ENCODE data around the gene CDY1B. TPM values are rescaled to one million over a fixed set of nuclear protein-coding genes. Genes with fewer than 3 reads are reported as not detected.
A peak's percentile ranks its signal among the peaks of the same experiment; 100 is the strongest.
"Not testable (repeated sequence)": the region's sequence is repeated elsewhere in the genome, so short reads cannot be mapped to it uniquely, and the experiment has no call there.

Gene CDY1B
- total RNA-seq, result not detected

GRCh38 chrY:24047919-24048318 is at the start of gene CDY1B:
Gene CDY1B, minus strand, starts transcription at chrY:24048019. Its CDS starts 331 bp downstream, at chrY:24047688.
- not testable (repeated sequence) for H3K4me1 ChIP-seq (ENCODE audit: control insufficient read depth in 1 of 2, low read depth in 2 of 2); H3K27ac ChIP-seq; H3K27me3 ChIP-seq (replicated peaks; ENCODE audit: insufficient read depth); H3K9me3 ChIP-seq; H3K4me3 ChIP-seq; H3K36me3 ChIP-seq; DNase-seq (ENCODE audit: low spot score); ATAC-seq (ENCODE audit: insufficient number of reproducible peaks, low FRiP score, low read depth)

GRCh38 chrY:24049525-24049924 is 1.7 kb upstream of the CDY1B start:
- not testable (repeated sequence) for H3K4me1 ChIP-seq (ENCODE audit: control insufficient read depth in 1 of 2, low read depth in 2 of 2); ATAC-seq (ENCODE audit: insufficient number of reproducible peaks, low FRiP score, low read depth); H3K27me3 ChIP-seq (replicated peaks; ENCODE audit: insufficient read depth); H3K27ac ChIP-seq; H3K4me3 ChIP-seq; H3K36me3 ChIP-seq; DNase-seq (ENCODE audit: low spot score); H3K9me3 ChIP-seq

GRCh38 chrY:24043209-24043608 is 4.6 kb downstream of the CDY1B start:
- H3K4me3 ChIP-seq; DNase-seq (ENCODE audit: low spot score); H3K27ac ChIP-seq; H3K27me3 ChIP-seq (replicated peaks; ENCODE audit: insufficient read depth); H3K4me1 ChIP-seq (ENCODE audit: control insufficient read depth in 1 of 2, low read depth in 2 of 2); H3K9me3 ChIP-seq; H3K36me3 ChIP-seq; ATAC-seq (ENCODE audit: insufficient number of reproducible peaks, low FRiP score, low read depth): not testable (repeated sequence)

GRCh38 chrY:24039008-24039718 is 8.7 kb downstream of the CDY1B start:
- not testable (repeated sequence) for DNase-seq (ENCODE audit: low spot score); H3K27ac ChIP-seq; H3K27me3 ChIP-seq (replicated peaks; ENCODE audit: insufficient read depth); H3K36me3 ChIP-seq; H3K4me1 ChIP-seq (ENCODE audit: control insufficient read depth in 1 of 2, low read depth in 2 of 2); H3K4me3 ChIP-seq; H3K9me3 ChIP-seq
- ATAC-seq (ENCODE audit: insufficient number of reproducible peaks, low FRiP score, low read depth), result peak; percentile 79

- H3K27me3 ChIP-seq (replicated peaks; ENCODE audit: insufficient read depth); DNase-seq (ENCODE audit: low spot score); H3K9me3 ChIP-seq; H3K4me3 ChIP-seq; H3K4me1 ChIP-seq (ENCODE audit: control insufficient read depth in 1 of 2, low read depth in 2 of 2); H3K27ac ChIP-seq; H3K36me3 ChIP-seq: not testable (repeated sequence)
- peak; percentile 96 for ATAC-seq (ENCODE audit: insufficient number of reproducible peaks, low FRiP score, low read depth)
Measured at GRCh38 chrY:24026212-24027103, 21.4 kb downstream of the CDY1B start.
